GM21619 (cell line): ENCODE data around the gene PHACTR1.

Experiments
- ATAC-seq: cut with Tn5 transposase; IDR thresholded peaks from one replicate; pipeline ENCODE4 v1.9.1; 2021; ENCODE audit not compliant: unreplicated experiment

Gene PHACTR1

DNA sequence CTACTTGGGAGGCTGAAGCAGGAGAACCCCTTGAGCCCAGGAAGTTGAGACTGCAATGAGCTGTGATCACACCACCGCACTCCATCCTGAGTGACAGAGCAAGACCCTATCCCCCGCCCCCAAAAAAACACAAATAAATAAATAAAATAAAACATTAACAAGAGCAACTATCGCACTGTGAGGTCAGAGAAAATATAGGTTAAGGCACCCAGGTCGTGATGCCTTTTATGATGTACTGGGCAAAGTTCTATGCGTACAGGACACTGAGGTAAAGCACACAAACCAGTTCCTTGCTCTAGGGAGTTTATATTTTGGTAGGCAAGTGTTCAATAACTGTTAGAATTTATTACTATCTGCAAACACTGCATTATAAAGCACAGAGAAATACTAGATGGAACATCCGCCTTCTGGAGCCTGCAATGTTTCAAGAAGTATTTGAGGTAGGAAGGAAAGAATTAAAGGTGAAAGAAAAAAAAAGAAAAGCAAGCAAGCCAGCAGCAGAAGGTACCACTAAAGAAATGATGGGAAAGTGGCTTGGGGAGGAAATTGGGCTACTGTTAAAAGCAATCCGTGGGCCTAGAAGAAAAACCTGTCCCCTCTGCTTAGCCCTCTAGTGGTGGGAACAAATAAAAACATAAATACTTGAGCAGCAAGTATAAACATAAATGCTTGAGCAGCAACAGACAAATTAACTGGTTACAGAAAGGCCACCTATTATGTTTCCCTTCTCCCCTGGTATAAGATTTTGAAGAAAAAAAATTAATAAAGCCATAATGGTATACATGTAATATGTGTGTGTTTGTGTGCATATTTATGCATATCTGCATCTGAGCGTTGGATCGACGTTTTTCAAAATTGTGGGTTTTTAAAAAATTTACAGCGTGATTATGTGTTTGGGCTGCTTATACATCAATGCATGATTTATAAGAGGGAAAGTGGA, 128.0 kb downstream of the PHACTR1 start:
- ATAC-seq, result no peak

DNA sequence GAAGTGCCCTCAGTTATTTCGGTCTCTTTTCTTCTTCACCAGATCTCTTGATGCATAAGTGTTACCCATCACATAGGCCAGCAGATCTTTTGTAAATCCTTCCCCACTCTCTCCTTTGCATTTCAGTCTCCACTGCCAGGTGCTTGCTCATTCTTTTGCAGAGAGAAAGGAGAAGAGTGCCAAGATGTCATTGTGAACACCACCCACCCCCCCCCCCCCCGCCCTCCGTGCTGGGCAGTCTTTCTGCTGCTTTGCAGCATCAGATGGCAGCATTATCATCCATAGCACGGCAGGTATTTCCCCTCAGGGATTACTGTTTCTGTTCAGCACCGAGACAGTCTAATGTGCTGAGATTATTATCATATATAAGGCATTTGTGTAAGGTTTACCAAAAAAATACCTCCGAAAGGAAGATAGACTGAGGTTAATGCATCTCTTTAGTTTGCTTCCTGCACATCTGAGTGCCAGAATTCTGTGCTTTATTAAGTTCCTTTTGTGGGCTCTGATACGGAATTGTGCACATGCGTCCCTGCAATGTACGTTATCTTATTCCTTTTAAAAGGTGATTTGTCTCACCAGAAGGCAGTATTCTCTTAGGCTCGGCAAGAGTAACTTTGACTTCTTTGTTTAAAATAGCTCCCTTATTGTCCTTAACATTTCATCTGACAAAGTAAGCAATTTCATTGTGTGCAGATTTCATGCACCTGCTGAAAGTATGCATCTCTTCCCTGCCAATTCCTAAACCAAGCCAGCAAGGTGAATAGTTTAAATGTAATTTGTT, 128.8 kb downstream of the PHACTR1 start:
- no peak for ATAC-seq

DNA sequence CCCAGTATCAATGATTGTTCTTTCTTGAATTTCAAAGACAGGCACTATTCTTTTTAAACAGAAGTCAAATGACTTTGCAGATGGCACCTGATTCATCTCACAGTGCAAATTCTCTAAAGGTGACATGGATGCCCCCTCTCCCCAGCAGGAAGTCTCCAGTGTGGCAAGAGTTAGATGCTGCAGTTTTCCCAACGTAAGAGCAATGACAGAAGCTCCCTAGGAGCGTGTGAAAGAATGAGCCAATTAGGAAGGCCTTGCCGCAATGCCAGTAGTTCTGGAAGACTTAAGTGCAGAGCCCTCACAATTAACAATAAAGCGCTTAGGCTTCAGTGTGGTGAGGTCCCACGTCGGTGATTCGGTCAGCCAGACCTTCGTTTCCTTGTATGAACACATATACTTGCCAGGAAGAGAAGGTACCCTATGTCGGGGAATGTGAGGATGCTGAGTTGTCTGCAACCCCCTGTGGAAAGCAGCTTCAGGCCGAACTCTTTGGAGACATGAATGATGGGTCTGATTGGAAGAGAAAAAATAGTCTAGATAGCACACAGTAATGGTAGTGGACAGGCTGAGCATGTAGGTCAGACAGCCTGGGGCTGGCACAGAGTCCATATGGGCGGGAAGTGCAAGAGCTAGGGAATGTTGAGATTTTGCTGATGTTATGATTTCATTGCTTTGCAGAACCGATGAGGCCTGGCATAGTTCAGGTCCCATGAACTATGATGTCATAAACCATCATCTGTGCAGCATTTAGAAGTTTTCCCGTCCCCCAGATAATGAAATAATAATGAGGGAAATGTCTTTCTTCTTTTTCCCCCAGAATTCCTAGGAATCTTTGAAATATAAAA, 132.6 kb downstream of the PHACTR1 start:
- no peak for ATAC-seq

DNA sequence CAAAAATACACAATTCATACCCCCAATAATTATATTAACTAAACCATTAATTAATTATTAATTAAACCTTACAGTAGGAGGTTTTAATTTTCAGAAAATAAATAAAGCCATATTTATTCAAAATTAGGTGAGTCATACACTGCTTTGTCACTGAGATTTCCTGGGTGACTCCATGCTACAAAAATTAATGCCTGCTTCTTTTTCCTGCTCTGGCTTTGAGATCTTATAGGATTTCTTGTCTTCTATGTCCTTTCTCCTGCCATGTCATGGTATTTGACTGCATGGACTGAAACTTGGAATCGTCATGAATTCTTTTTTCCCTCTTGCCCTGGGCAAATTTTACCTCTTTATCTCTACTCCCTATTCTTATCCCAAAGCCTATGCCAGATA, 133.2 kb downstream of the PHACTR1 start:
- ATAC-seq, result no peak

DNA sequence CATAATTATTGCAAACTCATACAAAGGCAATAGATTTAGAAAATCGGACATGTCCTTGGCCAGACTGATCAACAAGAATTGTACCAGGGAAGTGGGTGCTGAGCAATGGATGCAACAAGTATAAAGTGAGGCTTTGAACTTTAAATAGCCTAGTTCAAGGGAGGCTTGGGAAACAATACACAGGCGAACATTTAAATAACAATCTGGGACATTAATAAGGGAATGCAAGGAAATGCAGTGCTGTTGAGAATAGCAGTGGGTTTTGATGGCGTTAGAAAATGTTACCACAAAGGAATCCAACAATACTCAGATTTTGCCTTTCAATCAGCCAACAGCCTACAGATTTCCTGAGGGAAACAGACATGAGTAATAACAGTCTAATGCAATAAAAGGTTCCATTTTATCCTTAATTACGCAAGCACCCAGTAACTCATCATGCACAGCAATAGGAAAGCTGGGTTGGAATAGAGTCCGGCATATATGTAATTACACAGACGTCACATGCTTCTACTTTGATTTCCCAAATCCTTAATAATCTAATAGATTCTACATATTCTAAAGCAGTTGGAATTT, 134.6 kb downstream of the PHACTR1 start:
- ATAC-seq, result no peak

DNA sequence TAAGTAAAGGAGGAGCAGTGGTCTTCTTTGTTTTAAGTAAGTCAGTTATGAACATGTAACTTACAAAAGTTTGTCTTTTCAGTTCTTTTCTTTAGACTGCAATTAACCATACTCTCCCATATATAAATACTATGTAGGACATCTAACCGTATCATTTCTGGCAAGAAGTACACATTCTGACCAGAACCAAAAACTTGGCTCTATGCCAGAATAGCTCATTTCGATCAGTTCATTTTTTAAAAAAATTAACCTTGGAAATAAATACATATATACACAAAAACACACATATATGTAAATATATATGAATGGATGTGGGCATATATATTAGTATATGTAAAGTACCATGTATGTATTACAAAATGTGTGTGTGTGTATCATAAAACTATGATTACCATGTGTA, 145.0 kb downstream of the PHACTR1 start:
- no peak for ATAC-seq

DNA sequence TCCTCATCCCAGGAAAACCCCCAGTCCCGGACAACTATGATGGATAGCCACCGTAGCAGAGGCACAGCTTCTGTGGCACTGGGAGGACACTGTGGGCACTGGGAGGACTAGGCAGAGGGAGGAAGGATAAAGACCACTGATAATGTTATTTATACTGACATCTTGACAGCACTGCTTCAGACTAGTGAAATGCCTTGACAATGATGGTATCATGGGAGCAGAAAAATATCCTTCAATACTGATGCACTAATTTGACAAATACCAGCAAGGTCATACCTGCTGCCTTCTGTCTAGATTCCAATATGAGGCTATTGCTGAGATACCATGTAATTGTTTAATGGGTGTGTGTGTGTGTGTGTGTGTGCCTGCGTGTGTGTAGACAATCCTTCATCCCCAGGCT, 148.6 kb downstream of the PHACTR1 start:
- no peak for ATAC-seq

DNA sequence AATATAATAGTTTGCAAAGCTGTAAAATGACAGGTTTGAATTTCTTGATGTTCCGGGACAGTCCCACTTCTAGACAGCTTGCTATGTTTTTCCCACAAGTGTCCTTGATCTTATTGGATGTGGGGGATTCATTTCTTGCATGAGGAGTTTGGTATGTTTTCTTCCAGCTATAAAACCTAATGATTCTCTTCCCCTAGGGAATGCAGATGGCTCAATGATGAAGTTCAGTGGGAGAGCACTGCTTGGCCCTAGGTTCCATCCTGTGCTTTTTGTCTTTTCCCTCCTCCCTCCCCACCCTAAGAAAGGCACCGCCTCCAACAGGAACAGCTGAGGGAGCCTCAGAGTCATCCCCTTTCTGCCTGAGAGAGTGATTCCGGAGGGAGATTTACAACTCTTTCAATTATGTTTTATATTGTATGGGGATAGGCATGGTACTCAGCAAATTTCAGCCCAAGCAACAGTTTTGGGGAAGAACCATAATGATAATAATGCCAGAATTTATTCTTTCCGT, 149.2 kb downstream of the PHACTR1 start:
- no peak for ATAC-seq

DNA sequence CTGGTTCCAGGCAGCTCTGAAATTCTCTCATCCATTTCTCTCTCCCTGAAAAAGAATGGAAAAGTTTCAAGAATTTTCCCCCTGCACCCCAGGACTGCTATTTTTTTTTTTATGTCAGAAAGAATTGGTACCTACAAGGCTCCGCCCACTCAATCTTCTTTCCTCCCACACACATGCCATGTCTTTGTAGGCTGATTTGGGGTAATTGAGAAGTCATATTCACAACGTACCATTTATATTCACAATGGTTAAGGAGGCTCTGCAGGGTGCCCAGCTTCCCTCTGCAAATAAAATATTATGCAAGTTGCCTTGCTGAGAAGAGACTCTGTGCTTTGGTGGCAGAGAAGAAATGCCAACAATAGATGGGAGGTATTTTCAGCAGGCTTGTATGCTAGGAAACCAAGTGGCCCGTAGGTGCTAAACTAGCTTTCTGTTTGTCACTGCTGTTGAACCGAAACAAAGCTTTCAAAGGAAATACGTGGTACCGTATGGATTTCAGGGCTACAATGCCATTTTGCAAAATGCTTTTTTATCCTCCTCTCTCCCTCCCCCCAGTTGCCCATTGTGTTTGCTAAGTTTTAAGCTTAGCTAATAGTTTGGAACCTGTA, 150.0 kb downstream of the PHACTR1 start:
- no peak for ATAC-seq

DNA sequence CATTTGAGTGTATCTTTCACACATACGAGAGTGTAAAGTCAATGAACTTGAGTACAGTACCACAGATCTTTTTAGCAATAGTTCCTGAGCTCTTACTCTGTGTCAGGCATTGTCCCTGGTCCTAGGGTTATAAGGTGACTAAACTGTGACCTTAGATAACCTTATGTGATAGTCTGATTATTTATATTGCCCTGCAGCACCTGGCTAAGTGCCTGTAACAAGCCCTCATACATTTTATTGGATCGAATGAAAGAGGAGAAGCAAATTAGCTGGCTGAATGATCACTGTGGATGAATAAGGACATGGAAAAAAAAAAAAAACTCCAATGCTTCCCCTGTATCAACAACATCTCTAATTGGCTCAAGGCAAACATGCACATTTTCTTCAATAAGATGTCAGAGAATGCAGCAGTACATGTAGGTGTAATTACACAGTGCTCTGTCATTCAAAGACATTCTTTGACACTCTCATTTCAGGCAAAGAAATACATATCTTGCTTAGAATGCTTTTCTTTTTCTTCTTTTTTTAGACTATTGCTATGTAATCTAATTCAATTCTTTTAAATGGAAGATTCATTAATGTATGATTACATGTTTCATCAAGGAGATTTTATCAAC, 153.4 kb downstream of the PHACTR1 start:
- no peak for ATAC-seq

DNA sequence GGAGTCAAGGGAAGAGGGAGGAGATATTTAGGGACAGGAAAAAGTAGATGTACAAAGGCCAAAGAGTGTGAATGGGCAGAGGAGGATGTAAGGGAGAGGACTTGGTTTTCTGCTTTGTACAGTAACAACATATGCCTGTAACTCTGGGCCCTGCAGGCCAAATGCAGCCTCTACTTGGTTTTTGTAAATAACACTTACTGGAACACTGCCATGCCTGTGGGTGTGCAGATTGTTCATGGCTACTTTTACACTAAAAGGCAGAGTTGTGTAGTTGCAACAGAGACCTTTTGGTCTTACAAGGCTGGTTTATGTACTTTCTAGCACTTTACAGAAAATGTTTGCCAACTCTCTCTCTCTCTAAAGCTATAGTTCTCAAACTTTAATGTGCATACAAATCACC, 157.1 kb downstream of the PHACTR1 start:
- no peak for ATAC-seq

DNA sequence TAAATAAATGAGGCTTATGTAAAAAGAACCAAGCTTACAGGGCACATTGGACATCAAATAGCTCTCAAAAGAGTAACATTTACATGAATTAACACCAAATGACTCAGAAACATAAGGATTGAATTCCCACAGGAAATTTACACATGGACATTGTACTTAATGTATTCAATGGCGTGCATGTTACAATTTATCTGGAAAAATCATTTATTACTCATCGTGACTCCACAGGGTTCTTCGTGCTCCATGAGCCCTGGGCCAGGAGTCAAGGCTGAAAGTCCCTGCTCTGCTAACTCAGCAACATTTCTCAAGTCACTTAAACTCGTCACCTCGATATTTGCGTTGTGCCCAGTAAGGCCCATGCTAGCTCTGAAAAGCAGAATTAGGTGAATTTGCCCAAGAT, 158.5 kb downstream of the PHACTR1 start:
- no peak for ATAC-seq

DNA sequence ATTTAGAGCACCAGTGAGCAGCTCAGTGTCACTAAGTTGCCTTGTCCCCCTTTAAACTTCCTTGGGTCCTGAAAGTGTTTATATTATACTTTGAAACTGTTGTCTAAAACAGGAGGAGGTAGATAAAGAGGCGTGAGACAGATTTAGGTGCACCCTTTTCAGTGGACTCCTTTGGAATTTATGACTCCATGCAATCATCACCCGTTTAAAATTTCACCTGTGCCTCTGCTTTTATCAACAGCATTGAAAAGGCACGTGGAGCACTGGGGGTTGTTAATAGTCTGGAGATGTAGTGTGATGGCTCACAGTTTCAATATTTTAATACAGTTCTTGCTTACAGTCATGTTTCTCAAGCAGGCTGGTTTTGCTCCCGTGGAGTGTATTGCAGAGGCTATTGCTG, 162.2 kb downstream of the PHACTR1 start:
- ATAC-seq, result no peak

DNA sequence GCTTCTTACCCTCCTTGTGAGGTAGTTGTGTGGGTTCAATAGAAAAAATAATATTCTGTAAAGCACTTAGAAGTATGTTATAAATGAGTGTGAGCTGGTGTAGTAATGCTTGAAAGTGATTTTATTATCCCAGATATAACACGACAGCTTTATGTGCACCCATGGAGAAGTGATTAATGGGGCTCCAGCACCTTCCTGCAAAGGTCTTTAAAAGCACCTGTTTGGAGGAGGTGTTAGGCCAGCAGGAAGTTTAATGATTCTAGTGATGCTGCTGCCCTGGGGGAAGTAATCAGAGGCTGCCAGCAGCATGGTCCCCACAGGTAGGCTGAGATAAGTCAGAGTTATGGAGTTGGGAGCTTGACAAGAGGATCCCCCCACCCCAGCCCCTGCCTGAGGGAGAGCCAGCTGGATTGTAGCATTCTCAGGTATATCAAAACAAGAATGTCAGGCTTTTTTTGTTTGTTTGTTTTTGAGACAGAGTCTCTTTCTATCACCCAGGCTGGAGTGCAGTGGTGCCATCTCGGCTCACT, 166.3 kb downstream of the PHACTR1 start:
- no peak for ATAC-seq

DNA sequence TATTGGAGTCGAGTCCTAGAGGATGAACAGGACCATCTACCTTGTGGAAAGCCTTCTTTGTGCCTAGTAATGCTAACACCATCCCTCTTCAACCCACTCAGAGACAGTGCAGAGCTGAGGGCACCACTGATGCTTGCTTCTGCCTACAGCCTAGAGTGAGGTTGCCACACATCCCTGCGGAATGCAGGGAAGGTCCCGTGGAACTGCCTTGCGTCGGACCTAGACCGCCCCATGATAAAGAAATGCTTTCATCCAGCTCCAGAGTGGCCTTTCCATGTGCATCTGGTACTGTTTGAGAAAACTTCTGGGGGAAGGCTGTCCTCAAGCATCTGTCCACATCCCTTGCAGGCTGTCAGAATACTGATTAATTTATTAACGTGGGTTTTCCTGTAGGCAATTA, 168.4 kb downstream of the PHACTR1 start:
- no peak for ATAC-seq

DNA sequence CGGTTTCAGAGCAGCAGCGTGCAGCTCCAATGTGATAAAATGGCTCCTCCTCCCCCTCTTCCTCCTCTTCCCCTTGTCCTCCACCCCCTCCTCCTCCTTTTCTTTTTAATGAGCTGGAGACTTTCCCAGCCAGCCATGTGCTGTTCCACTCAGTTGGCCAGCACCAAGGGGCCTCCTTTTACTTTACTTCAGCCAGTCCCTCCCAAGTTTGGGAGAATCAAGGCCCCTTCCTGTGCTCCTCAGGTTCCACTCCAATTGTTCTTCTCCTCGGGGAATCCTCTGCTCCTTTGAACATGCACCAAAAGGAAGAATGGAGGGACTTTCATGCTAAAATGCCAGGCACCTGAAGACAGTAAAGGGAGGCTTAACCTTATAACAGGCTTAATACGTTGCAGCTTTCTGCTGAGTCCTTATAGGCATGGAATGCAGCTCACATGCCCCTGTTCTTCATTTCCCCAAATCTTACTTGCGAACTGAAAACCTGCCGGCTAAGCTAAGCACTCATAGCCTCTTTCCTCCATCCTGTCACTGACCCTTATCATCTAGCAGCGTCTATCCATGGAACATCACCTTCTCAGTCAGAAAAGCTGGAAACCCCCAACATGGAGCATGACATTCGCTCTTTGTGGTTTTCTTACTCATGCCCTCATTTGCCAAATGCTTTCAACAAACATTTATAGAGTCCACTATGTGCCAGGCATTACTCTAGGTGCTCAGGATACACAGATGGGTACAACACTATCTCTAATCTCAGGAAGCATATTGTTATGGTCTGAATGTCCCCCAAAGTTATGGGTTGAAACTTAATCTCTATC, 170.6 kb downstream of the PHACTR1 start:
- no peak for ATAC-seq

DNA sequence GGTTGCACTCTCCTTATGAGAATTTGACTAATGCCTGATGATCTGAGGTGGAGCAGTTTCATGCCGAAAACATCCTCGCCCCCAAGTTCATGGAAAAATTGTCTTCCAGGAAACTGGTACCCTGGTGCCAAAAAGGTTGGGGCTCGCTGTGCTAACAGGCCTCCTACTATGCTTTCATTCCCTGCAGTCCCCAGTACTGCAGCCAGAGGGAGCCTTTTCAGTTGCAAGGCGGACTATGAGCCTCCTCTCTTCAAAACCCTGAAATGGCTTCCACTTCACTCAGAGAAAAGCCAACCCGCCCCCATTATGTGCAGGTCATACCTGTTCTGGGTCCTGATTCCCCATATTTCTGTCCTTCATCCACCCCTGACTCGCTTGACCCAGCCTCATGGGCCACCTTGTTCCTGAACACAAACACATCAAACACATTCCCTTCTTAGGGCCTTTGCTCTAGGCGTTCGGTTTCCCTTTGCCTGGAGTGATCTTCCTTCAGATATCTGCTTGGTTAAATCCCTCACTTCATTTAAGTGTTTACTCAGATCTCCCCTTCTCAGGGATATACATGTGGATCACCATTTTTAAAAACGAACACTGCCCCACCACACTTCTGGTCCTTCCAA, 173.7 kb downstream of the PHACTR1 start:
- no peak for ATAC-seq

DNA sequence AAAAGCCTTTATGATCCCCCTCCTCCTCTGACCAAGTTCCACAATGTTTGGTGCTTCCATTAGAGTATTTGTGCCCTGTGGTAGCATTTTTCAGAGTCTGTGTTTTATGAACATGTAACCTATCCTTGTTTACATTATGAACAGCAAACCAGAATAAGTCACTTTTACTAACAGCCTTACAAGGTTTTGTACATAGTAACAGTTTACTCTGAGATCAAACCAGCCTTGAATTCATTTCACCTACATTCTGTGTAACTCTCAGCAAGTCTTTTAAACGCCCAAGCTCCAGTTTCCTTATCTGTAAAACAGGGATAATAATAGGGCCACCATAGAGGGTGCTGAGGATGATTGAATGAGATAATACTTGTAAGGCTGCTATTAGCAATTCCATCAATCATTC, 175.0 kb downstream of the PHACTR1 start:
- ATAC-seq, result no peak
